ENCODE data around the gene FBXW11.

DNA sequence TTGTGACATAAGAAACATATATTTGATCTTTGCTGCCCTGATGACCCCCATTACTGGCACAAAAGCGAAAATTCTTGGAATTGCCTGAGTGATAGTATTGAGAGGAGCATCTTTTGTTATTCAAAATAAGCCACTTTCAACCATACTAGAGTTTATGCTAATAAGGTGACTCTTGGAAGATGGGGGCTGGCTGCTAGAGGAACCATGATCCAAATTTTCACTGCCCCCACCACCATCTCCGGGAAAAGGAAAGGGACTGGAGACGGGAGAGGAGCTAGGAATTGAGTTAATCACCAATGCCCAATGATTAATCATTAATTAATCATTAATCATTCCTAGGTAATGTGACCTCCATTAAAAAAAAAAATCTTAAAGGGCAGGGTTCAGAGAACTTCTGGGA lies 25.6 kb downstream of the FBXW11 start:
- TF ChIP-seq FOSL1 (IDR thresholded peaks at IDR 0.05; ENCODE audit: low read depth) (no peak), CEBPB (IDR thresholded peaks at IDR 0.05; ENCODE audit: low read depth) (no peak), POLR2AphosphoS5 (IDR thresholded peaks at IDR 0.05; ENCODE audit: low read depth, low read length) (no peak), SRF (IDR thresholded peaks at IDR 0.05; ENCODE audit: low read depth) (no peak), ZFX (IDR thresholded peaks at IDR 0.05) (no peak), POLR2A (IDR thresholded peaks at IDR 0.05; ENCODE audit: borderline replicate concordance, extremely low read depth, insufficient read depth, insufficient read length) (no peak), EZH2 (IDR thresholded peaks at IDR 0.05) (no peak), TCF7L2 (IDR thresholded peaks at IDR 0.05; ENCODE audit: borderline replicate concordance, extremely low read depth, insufficient read depth, insufficient read length) (no peak)
- TF ChIP-seq, protein P1, sequence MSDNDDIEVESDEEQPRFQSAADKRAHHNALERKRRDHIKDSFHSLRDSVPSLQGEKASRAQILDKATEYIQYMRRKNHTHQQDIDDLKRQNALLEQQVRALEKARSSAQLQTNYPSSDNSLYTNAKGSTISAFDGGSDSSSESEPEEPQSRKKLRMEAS (IDR thresholded peaks at IDR 0.05) = no peak
- TF ChIP-seq, protein P2, sequence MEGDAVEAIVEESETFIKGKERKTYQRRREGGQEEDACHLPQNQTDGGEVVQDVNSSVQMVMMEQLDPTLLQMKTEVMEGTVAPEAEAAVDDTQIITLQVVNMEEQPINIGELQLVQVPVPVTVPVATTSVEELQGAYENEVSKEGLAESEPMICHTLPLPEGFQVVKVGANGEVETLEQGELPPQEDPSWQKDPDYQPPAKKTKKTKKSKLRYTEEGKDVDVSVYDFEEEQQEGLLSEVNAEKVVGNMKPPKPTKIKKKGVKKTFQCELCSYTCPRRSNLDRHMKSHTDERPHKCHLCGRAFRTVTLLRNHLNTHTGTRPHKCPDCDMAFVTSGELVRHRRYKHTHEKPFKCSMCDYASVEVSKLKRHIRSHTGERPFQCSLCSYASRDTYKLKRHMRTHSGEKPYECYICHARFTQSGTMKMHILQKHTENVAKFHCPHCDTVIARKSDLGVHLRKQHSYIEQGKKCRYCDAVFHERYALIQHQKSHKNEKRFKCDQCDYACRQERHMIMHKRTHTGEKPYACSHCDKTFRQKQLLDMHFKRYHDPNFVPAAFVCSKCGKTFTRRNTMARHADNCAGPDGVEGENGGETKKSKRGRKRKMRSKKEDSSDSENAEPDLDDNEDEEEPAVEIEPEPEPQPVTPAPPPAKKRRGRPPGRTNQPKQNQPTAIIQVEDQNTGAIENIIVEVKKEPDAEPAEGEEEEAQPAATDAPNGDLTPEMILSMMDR (IDR thresholded peaks at IDR 0.05 in 2 of 3, conservative IDR thresholded peaks at IDR 0.05 in 1 of 3; ENCODE audit: borderline replicate concordance in 1 of 3, insufficient read depth in 1 of 3, low read depth in 2 of 3, low read length in 2 of 3) = no peak
